ENCODE data around the gene LRRC27.

Gene LRRC27

DNA sequence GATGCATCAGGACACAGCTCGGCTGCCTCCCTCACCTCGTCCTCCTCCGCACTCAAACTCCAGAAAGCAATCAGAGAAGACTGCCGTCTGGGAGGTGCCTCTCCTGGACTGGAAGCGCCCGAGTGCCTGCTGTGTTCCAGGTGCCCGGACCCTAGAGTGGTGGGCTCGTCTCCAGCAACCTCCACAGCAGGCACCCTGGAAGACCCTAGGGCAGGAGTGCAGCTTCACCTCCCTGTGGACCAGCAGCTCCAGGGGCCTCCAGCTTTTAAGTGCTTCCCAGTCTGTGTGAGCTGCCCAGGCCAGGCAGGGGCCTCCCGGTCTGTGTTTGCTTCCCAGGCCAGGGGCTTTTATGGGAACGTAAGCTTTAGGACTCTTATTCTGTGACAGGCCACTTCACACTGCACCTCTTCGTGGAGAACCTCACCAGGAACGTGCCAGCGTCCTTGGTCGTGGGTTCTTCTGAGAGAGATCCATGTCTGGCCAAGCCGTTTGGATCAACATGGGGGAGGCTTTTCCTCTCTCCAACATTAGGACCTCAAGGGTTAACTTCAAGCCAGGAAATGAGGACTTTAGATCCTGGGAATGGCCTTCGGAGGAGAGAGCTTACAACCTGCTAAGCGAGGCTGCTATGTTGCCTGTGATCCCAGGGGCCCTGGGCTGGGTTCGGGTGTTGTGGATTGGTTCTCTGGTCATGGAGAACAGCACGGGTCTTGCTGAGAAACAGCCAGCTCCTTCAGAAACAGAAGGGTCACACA, 59.1 kb downstream of the LRRC27 start:
- ATAC-seq (no peak), DNase-seq (no peak)

DNA sequence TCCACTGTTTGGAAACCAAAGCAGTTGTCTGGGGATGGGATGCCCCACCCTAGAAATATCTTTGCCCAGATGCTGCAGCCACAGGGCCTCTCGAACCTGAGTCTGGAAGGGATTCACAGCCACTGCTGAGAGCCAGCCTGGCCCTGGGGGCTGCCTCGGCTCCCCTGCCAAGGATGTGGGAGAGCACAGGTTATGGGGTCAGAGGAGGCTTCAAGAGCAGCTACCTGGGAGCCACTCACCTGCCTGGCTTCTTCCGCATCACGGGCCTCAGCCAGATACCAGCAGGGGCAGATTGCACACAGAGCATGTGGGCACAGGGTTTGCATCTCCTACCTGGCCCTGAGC, 59.7 kb downstream of the LRRC27 start:
- DNase-seq (no peak), ATAC-seq (no peak)

DNA sequence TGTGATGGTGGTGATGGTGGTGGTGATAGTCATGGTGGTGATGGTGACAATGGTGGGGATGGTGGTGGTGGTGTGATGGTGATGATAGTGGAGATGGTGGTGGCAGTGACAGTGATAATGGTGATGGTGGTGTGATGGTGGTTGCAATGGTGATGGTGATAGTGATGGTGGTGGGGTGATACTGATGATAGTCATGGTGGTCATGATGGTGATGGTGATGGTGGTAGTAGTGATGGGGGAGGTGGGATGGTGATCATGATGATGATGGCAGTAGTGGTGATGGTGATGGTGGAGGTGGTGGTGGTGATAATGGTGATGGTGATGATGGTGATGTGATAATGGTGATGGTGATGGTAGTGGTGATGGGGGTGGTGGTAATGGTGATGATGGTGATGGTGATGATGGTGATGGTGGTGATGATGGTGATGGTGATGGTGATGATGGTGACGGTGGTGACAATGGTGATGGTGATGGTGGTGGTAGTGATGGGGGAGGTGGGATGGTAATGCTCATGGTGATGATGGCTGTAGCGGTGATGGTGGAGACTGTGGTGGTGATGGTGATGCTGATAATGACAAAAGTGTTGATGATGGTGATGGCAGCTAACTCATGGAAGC, 60.3 kb downstream of the LRRC27 start:
- no peak for DNase-seq
- ATAC-seq: no peak

DNA sequence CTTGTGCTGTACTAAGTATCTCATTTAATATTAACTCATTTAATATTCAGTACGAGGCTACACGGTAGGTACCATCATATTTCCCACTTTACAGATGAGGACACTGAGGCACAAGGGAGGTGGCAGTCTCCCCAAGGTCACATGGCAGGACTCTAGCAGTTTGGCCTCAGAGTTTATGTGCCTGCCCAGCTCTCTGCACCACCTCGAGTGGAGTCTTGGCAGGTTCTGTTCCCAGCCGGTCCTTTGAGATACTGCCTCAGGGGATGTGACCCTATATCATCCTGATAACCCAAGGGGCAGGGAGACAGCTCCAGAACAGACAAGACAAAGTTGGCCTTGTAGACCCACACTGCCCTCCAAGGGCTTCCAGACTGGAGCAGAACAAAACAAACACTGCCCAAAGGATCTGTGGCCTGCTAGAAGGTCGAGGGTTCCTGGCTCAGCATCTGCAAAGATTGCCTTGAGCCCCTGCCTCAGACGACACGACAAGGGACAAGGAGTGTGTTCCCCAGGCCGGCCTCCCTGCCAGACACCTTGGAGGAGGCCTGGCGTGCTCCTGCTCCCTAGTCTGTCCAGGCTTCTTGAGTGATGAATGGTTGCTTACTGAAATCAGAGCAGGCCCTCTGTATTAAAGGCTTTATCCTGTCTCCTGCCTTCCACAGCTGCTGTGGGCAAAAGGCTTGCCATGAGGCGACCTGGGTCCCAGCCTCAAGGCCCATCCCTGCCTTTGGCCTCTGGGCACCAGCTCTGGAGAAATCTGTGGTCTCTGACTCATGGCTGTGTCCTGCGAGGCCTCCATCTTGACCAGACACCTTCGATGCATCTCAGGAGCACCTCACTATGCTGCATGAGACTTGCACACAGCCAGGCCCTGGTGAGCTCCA, 61.1 kb downstream of the LRRC27 start:
- DNase-seq: no peak
- ATAC-seq: no peak

DNA sequence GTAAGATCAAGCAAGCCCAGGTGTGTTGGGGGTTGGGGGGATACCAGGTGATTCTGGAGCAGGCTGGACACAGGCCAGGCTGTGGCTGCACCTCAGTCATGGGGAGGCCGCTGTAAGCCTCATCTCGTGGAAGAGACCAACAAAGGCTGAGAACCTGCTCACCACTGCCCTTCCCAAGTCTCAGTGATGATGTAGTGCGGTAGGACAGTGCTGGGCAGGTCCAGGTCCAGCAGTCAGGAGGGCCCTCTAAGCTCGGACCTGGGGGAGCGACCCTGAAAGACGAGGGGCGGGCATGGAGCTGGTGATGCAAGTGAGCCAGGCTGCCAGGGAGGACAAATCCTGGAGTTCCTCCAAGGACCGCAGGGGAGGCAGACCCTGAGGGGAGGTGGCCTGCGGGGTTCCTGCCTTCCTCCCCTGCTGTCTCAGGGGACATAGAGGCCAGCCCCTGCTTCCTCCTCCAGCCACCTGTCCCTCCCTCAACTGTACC, 61.7 kb downstream of the LRRC27 start:
- DNase-seq (no peak), ATAC-seq (no peak)

DNA sequence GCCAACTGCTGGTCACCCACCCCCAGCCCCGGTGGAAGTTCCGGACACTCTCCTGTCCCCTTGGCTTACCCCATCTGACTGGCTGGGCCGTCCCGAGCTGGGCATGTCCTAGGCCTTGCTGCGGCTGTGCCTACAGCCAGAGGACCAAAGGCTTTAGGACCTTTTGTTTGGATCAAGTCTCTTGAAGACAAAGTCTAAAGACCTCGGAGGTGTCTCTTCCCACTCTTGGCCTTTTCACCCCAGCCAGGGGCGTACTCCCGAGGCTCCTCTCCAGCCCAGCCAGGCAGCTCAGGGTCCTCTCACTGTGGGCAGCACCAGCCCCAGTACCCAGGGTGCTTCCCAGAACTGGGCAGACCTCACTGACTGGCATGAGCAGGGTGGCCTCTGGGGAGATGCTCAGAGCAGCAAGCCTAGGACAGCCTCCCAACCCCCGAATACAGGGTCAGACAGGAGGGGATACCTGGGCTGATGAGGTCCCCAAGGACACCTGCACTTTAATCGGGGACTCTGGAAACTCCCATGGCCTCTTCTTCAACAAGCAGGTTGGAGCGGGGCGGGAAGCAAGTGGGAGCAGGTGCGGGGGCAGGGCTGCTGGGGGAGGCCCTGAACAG, 62.3 kb downstream of the LRRC27 start:
- no peak for ATAC-seq
- DNase-seq: no peak

DNA sequence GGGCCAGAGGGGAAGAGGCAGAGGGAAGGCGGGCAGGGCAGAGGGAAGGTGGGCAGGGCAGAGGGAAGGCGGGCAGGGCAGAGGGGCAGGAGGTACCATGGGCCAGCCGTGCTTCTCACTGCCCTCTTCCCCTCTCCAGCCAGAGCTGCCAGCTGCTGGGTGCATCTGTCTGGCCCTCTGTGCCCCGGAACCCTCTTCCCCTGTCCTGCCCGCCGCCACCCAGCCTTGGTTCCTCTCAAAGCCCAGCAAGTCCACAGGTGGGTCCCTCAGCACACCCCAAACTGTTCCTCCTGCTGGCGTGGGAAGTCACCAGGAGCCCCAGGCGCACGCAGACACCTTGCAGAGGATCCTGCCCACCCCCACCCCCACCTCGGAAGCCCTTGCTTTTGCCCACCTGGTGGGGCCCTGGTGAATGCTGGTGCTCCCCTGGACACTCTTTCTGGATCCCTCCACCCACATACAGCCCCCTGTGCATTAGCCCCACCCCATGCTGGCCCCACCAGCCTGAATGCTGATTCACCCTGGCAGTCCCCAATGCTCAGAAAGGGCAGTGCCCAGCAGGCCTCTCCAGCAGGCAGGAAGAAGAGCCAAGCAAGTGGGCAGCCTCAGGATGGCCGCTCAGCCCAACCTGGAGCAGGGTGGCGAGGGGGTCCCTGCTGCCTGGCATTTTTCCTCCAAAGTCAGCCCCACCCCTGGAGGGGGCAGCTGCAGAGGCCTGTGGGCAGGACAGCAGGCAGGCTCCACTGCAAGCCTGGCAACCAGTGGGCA, 63.1 kb downstream of the LRRC27 start:
- ATAC-seq: no peak
- no peak for DNase-seq

DNA sequence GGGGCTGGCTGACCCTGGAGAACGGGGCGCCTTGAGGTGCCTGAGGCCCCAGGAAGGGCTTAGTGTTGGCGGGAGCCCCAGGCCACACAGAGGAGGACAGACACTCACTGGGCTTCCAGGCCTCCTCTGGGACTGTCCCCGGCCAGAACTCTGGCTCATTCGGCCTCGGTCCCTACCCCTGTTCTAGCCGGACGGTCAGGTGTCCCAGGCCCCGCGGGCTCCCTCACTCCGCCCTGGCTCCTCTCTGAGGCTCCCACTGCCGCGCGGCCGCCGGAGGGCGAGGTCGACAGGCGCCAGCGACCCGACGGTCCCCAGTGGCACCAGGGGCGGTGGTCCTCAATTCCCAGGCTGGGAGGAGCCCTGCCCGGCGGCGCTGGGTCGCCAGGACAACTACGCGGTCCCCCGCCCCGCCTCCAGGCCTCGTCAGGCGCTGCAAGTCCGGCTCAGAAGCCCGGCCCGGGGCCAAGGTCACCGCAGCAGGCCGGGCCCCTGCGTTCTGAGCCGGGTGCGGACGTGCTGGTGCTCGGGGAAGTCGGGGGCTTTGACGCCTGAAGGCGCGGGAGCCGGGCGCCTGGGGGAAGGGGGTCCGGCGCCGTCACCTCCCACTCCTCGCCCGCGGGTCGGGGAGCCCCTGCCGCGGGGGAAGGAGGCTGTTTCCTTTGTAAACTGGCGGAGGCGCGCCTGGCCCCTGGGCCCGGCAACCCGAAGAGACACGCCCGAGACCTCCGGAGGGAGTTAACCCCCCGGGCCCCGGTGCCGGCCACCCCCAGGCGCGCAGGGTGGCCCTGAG, 63.9 kb downstream of the LRRC27 start:
- peak; percentile 7 for ATAC-seq
- DNase-seq: peak; percentile 45

DNA sequence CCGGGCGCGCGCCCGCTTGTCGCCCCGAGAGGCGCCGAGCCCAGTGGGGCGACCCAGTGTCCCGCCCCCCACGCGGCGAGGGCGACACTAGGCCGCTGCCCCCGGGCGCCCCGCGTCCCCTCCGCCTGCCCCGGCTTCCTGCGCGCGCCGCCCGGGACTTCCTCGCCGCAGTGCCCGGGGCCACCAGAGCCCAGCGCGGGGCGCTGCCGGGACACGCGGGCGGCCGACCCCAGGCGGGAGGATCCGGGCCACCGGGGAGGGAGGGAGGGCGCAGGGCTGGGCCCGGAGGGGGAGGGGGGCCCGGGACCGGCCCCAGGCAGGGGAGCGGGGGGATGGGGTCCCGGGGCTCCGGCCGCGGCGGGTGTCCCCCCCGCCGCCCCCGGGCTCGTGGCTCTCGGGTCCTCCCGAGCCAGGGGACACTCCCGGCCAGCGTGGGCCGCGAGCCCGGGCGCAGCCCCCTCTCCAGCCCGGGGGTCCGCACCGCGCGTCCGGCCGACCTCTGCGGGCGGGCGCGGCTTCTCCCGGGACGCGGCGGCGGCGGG, 64.6 kb downstream of the LRRC27 start:
- peak; percentile 38 for ATAC-seq
- peak; percentile 63 for DNase-seq

DNA sequence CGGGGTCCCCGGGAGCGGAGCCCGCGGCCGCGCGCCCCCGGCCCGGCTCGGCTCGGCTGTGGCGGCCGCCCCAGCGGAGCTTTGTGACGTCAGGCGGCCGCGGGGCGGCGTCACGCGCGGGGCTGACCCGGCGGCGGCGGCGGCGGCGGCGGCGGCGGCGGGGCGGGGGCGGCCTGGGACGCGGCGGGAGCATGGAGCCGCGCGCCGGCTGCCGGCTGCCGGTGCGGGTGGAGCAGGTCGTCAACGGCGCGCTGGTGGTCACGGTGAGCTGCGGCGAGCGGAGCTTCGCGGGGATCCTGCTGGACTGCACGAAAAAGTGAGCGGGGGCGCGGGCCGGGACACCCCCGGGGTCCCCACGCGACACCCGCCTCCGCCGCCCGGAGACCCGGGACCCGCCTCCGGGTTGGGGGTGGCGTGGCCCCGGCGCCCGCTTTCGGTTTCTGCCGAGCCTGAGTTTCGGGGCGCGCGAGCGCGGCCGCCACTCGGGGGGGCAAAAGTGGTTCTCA, 65.1 kb downstream of the LRRC27 start, which contains the start of gene PWWP2B:
Gene PWWP2B, plus strand, starts transcription at position 165 of the 506 bp plus-strand sequence. Its CDS starts 27 bp downstream, at position 192.
- ATAC-seq (peak; percentile 6), DNase-seq (peak; percentile 66)

DNA sequence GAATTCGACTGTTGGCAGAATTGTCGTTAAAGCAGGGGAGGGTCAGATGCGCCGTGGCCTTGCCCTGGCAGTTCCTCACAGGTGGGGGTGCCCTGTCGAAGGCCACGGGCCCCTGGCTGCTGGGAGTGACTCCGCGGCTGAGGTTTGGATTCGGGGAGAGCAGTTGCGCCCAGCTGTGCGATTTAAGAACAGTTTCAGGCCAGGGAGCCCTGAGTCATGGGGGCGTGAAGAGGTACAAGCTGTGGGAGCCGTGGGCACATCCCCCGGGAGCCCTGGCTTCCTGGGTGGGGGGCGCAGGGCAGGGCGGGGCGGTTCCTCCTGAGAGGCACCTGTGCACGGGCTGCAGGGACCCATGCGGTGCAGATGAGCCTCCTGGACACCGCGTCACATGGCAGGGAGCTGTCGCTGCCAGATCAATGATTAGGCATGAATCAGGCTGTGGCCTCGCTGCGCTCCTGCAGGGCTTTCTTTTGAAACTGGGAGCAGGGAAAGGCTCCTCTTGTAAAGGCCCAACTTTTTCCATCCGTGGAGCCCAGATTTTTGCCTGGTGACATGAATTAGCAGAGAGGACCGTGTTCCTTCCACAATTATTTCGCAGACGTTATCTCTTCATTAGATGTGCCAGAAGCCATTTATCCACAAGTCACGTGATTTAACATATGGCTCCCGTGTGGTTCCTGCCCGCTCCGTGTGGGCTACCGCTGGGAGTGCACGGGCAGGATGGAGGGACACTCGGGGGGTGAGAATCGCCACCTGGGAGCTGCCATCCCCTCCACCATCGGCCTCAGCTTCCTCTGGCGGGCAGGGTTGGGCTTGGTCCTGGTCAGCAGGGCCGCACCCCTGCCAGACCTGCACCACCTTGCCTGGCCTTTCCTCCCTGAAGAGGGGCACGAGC, 65.9 kb downstream of the LRRC27 start:
- ATAC-seq (peak; percentile 23), DNase-seq (peak; percentile 54)

DNA sequence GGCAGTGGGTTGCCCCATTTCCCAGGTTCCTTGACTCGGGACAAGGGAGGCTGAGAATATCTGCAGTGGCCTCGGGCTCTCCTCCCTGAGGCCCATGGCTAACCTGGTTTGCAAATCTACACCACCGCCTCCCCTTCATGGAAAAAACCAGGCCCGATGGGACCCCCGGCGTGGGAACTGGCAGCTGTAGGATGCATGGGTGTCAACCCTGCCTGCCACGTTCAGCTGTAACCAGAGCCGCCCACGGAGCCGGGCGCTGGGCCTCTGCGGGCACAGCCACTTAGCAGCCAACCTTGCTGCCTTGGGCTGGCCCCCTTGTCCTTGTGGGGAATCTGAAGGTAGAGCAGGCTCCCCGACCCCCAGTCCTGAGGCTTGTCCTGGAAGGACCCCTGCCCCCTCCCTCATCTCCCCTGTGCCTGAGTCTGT, 66.6 kb downstream of the LRRC27 start:
- DNase-seq (no peak), ATAC-seq (no peak)

DNA sequence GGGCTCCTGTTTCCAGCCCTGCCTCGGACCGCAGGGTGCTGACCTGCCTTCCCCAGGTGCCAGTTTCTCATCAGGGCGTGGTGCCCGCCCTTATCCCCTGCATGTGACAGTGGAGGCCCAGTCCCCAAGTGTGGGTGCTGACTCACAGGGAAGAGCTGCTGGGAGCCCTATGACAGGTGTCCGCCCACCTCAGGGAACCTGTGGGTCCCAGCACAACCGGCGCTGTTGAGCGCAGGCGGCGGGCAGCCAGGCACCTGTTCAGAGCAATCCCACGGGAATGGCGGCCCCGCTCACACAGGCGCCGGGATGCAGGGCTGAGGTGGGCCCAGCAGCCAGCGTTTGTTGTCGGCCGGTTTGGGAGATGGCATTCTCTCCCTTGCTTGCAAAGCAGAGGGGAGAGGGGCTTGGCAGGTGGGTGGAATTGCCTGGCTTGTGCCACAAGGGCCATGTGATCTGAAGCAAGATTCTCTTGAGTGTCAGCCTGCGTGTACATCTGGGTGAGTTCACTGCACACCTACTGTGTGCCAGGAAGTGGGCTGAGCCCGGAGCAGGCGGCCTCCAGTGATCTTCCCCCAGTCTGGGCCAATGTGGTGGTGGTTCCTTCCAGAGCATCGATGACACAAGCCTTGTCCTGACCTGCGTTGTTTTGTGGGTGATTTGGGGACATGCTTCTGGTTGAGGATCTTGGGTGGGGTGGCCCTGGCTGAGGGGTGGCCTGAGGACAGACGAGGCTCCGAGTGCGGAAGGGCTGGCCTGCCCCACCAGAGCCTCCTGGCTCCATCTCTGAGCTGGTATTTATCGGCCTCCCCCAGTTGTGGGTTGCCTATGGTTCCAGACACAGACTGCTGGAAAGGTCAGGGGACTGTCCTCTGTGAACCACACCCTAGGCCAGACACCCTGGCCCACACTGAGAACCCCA, 67.4 kb downstream of the LRRC27 start:
- no peak for DNase-seq
- ATAC-seq: no peak

DNA sequence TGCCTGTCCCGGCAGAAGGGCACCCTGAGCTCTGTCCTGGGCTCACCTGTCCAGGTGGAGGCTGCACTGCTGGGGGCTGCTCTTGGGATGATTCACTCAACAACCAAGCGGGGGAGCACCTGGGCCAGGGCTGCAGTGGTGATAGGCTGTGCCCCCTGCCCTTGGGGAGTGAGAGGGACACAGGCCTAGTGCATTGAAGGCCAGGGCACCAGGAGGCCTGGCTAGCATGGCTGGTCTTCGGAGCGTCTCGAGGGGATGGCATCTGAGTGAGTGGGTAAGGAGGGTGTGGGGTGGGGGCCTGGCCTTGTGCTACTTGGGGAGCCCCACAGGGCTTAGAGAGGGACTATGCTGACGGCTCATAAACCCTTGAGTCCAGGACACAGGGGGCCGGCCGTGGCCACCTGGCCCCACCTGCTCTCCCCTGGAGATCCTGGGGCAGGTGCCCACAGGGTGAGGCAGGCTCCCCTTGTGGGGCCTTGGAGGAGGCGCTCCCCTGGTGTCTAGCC, 68.1 kb downstream of the LRRC27 start:
- DNase-seq: no peak
- ATAC-seq: no peak

DNA sequence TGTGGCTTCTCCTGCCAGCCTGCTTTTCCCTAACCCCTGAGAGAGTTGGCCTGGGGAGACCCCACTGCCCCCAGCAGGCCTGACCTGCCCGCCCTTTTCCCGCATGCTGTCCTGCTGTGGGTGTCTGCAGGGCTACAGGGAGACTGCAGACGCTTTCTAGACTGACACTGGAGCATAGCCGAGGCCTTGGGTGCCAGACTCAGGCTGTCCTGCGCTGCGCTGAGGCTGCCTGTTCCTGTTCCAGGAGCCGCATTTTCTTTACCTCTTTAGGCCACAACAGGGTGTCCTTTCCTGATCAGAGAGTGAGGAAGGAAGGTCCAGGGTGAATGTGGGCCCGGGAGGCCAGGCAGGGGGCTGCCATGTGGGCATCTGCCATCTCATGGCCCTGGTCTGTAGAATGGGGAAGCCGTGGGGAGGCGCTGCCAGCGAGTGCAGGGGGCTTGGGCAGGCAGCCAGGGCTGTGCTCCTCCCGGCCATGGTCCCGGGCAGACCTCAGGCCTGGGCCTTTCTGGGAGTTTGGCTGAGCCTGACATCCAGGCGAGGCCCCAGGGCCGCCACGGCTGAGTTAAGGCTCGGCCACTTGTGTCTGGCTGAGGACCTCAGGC, 68.7 kb downstream of the LRRC27 start:
- no peak for ATAC-seq
- DNase-seq: no peak

DNA sequence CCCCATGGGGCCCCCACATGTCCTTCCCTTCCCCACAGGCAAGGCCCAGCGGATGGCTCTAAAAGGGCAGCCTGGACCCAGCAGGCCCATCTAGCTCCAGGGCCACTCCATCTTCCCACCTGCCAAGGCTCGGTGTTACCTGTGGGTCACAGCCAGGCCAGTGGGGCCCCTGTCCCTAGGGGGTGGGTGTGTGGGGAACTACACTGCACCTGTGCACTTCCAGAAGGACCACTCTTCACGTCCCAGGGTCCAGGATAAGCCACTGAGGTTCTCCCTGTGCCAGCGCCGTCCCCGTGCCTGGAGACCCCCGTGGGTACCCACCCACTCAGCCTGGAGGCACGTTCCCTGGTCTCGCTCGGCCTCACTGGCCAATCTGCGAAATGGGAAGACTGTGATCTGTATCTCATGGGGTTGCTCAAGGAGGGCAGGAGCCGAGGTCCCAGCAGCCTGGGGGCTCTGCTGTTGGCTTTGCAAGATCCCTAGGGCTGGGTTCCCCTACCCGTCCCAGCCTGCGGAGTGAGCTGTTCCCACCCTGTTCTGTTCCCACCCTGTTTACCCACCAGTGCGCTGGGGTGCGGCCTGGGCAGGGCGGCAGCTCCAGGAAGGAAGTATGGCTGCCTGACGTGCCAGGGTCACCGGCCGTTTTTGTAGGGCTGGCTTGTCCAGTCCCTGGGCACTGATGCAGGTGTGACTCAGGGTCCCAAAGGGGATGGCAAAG, 69.6 kb downstream of the LRRC27 start:
- DNase-seq: no peak
- ATAC-seq: no peak

DNA sequence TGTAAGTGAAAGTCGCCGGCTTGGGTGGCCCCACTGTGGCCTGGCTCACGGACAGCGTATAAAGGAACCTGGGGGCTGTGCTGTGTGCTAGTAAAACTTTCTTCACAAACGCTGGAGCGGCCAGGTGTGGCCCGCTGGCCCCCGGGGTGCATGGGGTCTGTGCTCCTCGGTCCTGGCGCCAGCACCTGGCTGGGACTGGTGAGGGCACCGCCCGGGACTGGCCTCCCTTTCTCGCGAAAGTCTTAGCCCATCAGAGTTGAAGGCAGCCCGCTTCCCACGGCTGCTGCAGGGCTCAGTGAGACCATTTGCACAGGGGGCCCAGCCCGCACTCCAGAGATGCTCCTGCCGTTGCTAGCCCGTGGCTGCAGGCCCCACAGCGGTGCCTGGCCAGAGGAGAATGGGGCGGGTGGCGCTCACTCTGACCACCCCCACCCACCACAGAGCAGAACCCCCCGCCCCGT, 70.8 kb downstream of the LRRC27 start:
- no peak for DNase-seq
- no peak for ATAC-seq

All from stimulated activated naive CD8-positive, alpha-beta T cell treated with anti-CD3 and anti-CD28 coated beads, Interleukin-15, Interleukin-2, amounts not matched to agents 100 U/mL and 50 U/mL, for 24 hours (primary cell).